CD4-positive, alpha-beta T cell treated with Interleukin-21 for 1 hour (primary cell): ENCODE results near the gene RUNX3.
A peak's percentile ranks its signal among the peaks of the same experiment; 100 is the strongest.
"Not testable (repeated sequence)": the region's sequence is repeated elsewhere in the genome, so short reads cannot be mapped to it uniquely, and the experiment has no call there.

ENCODE experiments used
- DNase-seq: peaks from one replicate; pipeline ENCODE4 v3.0.0-alpha.2; 2020

The RUNX3 gene

DNA sequence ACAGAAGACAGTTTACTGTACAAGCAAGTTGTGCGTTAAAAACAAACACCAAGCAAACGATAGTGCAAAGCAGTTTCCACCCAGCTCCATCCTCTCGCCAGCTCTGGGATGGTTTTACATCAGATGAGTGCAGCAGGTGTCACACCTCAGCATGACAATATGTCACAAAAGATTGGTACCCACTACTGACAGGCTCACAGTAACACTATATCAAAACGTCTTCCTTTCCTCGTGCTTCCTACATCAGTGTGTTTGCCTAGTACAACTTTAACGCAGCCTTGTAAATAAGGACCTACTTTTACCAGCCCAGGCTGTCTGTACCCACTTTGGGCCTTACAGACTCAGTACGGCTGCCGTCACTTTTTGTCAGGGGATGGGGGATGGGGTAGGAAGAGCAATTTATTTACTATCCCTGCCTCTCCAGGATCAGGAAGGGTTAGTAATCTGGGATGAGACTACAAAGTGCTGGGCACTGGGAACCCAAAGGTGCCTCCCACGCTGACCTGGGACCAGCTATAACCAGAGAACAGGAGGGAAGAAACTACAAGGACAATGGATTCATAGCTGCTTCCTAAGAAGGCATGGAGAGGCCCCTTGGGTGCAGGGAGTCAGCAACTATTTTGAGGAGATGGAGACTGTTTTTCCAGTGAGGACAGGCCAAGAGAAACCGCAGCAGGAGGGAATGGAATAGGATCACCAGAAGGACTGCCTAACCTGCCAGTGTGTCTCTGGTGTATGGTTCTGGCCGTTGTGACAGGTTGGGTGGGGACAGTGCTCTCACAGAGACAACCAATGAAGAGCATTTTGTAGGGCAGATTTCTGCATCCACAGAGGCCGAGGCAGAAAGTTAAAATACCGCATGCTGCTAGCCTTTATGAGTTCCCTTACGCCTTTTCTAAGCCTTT is 30.2 kb downstream of the RUNX3 start:
- no peak for DNase-seq

DNA sequence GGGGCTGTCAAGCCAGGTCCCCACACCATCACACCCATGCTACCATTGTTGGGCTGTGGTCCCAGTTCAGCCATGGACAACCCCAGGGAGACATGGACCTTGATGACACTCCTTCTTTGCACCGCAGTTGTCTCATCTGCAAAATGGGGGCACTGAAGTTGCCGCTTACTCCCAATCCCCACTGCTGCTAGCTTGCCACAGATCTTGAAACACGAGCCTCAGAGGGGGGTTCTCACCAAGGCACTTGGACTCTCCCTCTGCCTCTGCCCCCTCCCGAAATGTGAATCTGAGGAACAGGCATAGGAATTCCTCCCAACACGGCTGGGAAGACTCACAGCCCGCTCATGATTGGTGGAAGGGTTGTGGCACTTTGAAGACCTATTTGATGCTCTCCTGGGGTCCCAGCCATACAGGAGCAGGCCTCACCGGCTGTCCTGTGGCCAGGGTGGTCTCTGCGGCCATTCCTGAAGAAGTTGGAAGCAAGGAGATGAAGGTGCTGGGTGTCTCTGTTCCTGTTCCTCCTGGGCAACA is 31.1 kb downstream of the RUNX3 start:
- DNase-seq = no peak

DNA sequence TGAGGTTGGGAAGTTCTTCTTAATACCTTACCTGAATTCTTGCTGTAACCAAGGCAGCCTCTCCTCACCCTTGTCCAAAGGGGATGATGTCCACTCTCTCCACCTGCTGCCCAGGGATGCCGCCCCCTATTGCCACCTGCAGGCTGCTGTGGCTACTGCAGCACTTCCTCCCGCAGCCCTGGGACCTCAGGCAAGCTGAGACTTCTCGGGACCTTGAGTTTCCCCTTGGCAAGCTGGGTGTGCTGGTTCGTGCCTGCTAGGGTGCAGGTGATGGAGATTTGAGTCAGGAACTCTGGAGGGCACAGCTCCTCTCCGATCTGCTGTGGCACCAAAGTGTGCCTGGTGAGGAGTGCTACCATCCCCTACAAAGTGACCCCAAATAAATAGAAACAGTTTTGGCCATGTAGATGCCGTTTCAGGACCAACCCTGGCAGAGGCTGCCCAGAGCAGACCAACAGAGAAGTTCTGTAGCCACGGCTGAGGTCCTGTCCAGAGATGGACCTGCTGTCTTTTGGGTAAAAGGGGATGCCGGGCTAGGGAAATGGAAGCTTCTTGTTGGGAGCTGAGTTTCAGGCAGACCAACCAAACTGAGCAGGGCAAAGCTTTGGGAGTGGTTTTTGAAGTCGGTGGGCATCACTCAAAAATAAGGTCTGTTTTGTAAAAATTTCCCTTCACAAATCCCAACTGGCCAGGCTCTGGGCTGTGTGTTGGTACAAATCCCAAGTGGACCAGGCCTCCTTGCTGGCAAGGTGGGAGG is 31.7 kb downstream of the RUNX3 start:
- DNase-seq = peak; percentile 56

DNA sequence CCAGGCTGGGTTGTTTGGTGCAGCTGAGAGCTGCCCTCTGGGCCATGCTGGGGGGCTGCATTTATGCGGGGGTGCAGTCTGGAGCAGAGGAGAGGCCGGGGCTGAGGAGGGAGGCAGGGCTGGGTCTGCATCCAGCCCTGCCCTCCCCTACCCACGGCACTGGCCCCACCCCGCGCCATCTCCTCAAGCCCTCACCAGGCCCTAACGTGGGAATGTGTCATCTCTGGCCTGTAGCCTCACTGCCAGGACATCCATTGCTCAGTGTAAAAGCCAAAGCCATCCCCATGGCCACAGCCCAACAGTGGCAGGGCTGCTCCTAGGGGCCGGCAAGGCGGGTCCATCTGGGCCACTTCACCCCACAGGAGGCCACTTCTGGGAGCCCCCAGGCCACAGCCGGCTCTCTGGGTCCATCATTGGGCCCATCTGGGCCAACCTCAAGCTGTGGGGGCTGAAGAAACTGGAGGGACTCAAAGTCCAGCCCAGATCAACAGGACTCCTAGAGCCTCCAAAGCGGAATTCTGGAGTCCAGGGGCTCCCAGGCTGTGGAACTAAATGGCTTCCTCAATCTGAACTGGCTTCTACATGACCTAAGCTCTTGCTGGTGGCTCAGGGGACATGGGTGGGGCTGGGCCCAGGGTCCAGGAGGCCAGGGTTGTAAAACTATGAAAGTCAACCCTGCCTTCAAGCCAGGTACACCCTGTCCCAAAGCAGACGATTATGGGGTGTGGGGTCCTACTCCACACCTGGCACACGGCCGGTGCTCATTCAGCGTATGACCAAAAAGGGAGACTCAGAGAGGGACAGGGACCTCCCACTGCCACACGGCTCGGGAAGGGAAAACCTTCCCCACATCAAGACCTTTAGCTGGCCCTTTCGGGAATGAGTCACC is 32.6 kb downstream of the RUNX3 start:
- DNase-seq = no peak

DNA sequence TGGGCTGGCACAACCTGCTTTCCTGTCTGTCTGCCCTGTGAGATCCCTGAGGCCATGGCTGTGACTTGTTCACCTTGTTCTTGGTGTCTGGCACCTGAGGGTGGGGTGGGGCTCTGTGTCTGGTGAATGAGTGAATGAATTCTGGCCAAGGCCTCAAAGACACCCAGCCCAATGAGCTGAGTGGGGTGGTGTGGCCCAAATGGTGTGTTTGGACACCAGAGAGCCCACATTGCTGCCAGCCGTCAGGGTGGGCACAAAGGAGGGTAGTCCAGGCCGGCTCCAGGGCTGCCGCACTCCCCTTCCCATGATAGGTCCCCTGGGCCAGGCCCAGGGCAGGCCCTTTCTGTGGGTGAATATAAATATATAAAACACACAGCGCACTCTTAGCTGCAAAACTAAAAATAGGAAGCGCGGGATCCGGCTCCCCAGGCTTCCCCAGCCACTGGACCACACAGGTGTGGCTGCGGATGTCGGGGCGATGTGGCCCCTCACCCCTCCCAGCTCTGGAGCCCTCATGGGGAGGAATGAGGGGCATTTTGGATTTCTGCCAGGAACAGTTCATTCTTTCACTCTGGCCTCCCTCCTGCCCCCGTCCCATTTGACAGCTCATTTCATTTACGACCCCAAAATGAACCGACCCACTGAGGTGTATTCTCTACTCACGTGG is 33.3 kb downstream of the RUNX3 start:
- no peak for DNase-seq

DNA sequence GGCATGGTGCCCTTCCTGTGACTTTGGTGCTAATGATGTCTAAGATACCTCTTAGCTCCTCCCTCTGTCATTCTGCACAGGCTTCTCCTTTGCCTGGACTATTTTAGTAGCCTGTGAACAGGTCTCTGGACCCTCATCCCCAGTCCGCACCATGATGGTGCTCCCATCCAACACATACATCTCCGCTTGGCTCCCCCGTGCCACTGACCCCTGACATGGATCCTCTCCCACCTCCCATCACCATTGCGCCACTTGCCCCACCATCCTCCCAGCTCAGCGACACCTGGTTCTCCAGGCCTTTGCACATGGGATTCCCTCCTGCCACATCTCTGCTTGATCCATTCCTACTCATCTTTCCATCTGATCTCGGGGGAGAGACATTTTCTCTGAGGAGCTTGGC is 33.9 kb downstream of the RUNX3 start:
- no peak for DNase-seq

DNA sequence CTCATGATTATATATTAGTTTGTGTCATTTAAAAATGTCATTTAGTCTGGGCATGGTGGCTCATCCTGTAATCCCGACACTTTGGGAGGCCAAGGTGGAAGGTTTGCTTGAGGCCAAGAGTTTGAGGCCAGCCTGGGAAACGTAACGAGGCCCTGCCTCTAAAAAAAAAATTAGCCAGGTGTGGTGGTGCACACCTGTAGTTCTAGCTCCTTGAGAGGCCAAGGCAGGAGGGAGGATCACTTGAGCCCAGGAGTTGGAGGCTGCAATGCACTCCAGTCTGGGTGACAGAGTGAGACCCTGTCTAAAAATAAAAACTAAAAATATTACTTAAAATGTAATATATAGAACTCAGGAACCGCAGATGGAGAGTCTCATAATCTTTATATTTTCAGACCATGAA is 34.6 kb downstream of the RUNX3 start:
- no peak for DNase-seq

DNA sequence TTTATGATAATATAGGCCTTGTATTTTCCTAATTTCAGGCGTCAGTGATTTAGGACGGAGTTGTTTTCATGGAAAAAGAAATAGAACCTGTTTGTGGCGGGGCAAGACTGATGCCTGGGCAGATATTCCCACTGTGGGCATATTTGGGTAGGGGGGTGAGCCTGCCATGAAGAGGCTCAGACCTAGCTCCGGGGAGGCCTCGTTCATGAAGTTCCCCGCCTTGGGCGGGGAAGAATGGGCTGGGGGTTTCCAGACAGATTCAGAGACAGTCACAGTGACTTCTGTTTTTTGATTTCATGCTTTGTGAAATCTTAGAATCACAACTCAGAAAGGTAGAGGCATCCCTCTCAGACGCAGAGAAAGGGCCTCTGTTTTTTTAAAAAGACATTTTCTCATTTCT is 36.1 kb downstream of the RUNX3 start:
- no peak for DNase-seq

DNA sequence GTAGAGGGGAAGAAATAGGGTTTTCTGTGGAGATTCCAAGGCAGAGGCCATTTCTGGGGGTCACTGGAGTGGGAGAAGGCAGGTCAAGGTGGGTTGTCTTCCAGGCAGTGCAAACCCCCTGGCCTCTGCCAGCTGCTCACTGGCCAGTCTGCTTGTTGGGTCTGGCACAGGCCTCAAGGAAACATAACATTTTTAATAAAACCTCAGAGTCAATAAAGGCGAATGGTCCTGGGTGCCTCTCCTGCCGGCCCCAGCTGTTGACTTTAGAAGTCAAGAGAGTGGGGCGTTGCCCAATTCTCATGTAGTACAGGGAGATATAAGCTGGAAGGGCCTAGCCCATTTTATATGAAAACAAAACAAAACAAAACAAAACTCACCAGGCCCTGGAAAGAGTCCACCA is 36.6 kb downstream of the RUNX3 start:
- no peak for DNase-seq

DNA sequence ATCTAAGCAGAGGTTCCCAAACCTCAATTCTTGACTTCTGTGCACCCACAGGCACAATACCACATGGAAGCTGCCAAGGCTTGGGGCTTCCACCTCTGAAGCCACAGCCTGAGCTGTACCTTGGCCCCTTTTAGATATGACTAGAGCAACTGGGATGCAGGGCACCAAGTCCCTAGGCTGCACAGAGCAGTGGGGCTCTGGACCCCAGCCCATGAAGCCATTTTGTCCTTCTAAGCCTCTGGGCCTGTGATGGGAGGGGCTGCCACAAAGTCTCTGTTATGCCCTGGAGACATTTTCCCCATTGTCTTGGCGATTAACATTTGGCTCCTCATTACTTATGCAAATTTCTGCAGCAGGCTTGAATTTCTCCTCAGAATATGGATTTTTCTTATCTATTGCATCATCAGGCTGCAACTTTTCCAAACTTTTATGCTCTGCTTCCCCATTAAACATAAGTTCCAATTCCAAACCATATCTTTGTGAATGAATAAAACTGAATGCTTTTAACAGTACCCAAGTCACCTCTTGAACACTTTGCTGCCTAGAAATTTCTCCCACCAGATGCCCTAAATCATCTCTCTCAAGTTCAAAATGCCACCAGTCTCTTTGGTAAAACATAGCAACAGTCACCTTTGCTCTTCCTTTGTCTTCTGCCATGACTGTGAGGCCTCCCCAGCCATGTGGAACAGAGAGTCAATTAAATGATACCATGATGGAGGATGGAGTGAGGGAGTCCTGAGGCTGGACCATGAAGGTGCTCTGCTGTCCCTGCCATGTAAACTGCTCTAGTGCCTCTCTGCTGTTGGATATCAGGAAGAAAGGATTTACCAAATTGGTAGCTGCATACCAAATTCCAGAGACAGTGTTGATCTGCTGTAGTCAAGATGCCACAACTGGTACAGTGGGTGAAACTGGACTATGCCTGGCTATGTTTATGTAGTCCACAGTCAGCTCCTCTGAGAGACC is 37.6 kb downstream of the RUNX3 start:
- DNase-seq = no peak

DNA sequence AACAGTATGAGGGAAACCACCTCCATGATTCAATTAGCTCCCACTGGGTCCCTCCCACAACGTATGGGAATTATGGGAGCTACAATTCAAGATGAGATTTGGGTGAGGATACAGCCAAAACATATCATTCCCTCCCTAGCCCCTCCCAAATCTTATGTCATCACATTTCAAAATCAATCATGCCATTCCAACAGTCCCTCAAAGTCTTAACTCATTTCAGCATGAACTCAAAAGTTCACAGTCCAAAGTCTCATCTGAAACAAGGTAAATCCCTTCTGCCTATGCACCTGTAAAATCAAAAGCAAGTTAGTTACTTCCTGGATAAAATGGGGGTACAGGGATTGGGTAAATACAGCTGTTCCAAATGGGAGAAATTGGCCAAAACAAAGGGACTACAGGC is 38.7 kb downstream of the RUNX3 start:
- DNase-seq = not testable (repeated sequence)

DNA sequence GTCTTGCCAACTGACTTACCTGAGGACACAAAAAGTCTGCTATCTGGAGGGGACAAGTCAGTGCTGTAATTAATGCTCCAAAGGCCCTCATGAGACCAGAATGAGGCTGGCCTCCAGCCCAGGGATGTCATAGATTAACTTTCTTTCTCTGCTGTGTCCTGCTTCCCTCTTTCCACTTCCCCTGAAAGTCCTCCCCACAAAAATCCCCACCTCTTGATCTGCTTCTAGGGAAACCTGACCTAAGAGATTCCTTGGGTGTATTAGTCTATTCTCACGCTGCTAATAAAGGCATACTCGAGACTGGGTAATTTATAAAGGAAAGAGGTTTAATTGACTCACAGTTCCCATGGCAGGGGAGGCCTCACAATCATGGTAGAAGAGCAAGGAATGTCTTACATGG is 39.2 kb downstream of the RUNX3 start:
- DNase-seq = no peak

DNA sequence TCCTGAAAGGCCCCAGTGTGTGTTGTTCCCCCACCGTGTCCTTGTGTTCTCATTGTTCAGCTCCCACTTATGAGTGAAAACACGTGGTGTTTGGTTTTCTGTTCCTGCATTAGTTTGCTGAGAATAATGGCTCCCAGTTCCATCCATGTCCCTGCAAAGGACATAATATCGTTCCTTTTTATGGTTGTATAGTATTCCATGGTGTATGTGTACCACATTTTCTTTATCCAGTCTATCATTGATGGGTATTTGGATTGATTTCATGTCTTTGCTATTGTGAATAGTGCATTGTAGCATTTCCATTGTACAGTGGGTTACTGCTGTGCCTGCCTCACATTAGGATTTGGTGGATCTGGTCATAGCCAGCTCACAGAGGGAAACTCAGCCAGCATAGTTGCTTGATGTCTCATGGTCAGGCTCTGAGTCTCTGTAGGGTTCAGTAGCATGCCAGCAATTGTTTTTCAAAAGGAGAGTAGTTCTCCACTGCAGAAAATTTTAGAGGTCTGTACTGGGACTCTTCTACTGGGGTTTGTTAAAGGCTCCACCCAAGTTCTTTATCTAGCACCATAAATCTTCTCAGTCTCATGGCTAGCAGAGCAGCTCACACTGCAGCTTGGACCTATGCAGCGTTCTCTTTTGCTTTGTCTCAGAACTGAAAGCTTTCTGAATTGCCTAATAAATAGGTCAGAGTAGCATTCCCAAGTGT is 41.0 kb downstream of the RUNX3 start:
- no peak for DNase-seq

DNA sequence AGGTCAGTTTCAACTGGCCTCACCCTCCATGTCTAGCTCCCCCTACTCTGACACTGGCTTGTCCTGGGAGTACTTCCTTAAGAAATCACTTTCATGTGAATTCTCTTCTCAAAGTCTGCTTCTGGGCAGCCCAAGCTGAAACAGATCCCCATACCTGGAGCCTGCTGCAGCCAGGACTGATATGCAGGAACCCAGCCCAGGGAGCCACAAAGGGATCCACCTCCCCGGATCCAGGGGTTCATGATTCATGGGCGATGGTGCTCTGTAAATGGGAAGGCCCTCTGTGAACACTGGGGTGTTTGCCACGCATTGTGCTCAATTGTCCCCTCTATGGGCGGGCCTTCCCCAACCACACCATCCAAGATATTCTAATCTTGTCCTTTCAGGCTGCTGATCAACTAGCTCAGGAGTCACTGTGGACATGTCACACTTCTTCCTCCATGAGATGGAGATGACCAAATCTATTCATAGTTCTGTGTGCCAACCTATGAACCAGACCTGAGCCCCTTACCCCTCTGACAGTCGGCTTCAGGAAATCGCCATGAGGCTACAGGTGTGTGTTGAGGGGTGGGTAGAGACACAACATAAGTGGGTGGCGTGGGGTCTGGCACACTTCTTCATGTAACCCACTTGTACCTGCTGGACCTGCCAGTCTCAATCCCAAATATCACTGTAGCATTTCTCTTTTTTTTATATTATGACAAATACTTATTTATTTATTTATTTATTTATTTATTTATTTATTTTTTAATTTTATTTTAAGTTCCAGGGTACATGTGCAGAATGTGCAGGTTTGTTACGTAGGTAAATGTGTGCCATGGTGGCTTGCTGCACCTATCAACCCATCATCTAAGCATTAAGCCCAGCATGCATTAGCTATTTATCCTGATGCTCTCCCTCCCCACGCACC is 41.8 kb downstream of the RUNX3 start:
- no peak for DNase-seq

DNA sequence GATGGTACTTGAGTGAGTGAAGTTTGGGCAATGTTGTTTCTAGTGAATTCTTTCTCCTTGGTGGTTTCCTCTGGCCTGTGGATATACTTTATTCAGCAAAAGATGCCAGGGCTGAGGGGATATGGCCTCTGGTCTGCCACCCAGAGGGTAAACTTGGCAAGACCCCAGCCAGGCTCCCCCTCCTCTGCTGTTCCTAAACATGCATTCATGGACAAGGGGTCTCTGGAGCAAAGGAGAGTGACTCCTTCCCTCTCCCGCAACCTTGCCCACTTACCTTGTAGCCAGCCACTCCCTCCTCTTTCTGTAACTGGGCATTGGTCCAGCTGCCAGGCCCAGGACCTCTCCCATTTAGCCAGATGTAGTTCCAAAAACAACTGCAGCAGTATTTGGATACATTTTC is 43.8 kb downstream of the RUNX3 start:
- no peak for DNase-seq

DNA sequence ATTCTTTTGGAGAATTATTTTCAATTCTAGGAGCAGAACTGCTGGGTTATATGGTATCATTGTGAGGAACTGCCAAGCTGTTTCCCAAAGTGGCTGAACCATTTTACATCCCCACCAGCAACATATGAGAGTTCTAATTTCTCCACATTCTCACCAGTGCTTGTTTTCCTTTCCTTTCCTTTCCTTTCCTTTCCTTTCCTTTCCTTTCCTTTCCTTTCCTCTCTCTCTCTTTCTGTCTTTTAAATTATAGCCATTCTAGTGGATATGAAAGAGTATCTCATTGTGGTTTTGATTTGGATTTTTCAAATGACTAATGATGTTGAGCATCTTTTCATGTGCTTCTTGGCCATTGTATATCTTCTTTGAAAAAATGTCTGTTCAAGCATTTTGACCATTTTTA is 45.3 kb downstream of the RUNX3 start:
- DNase-seq = no peak

DNA sequence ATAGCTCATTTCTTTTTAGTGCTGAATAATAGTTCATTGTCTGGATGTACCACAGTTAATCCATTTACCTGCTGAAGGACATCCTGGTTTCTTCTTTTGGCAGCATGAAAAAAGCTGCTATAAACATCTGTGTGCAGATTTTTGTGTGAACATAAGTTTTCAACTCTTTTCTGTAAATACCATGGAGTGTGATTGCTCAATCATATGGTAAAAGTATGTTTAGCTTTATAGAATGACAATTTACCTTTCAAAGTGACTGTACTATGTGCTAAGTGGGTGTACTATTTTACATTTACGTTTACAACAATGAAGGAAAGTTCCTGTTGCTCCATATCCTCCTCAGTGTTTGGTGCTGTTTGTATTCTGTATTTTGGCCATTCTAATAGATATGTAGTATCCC is 49.0 kb downstream of the RUNX3 start:
- DNase-seq = no peak

DNA sequence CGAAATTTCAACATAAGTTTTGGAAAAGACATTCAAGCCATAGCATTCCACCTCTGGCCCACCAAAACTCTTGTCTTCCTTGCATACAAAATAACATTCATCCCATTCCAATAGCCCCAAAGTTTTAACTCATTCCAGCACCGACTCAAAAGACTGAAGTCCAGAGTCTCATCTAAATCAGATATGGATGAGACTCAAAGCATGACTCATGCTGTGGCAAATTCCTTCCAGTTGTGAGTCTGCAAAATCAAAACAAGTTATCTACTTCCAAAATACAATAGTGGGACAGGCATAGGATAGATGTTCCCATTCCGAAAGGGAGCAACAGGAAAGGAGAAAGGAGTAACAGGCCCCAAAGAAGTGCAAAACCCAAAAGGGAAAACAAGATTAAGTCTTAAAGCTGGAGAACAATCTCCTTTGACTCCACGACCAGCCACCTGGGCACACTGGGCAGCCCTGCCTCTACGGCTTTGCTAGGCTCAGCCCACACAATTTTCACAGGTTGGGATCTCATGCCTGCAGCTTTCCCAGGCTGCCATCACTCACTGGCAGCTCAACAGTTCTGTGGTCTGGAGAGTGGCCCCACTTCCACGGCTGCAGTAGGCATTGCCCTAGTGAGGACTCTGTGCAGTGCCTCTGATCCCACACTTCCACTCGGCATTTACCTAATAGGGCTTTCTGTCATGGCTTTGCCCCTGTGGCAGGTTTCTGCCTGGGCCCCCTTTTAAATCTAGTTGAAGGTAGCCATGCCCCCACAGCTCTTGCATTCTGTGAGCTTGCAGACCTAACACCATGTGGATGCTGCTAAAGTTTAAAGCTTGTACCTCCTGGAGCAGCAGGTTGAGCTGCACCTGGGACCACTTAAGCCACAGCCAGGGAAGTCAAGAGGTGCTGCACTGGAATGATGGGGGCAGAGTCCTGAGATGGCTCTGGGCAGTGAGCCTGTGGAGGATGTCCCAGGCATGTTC is 51.0 kb downstream of the RUNX3 start:
- DNase-seq = no peak
